ENCODE measurements around the gene GOLPH3L.

GRCh38 chr1:150601540-150601939 is 95.4 kb downstream of the GOLPH3L start:
- TF ChIP-seq, protein P1, sequence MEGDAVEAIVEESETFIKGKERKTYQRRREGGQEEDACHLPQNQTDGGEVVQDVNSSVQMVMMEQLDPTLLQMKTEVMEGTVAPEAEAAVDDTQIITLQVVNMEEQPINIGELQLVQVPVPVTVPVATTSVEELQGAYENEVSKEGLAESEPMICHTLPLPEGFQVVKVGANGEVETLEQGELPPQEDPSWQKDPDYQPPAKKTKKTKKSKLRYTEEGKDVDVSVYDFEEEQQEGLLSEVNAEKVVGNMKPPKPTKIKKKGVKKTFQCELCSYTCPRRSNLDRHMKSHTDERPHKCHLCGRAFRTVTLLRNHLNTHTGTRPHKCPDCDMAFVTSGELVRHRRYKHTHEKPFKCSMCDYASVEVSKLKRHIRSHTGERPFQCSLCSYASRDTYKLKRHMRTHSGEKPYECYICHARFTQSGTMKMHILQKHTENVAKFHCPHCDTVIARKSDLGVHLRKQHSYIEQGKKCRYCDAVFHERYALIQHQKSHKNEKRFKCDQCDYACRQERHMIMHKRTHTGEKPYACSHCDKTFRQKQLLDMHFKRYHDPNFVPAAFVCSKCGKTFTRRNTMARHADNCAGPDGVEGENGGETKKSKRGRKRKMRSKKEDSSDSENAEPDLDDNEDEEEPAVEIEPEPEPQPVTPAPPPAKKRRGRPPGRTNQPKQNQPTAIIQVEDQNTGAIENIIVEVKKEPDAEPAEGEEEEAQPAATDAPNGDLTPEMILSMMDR (IDR thresholded peaks at IDR 0.05) = no peak
- no peak for TF ChIP-seq POLR2A (IDR thresholded peaks at IDR 0.05)
